SW 1271 (cell line): ENCODE data around the gene KCP.

Experiments used
- DNase-seq, 2 experiments: peaks; one replicate each; lab custom pipeline; 2025; lab: John Stamatoyannopoulos, UW

KCP gene

DNA sequence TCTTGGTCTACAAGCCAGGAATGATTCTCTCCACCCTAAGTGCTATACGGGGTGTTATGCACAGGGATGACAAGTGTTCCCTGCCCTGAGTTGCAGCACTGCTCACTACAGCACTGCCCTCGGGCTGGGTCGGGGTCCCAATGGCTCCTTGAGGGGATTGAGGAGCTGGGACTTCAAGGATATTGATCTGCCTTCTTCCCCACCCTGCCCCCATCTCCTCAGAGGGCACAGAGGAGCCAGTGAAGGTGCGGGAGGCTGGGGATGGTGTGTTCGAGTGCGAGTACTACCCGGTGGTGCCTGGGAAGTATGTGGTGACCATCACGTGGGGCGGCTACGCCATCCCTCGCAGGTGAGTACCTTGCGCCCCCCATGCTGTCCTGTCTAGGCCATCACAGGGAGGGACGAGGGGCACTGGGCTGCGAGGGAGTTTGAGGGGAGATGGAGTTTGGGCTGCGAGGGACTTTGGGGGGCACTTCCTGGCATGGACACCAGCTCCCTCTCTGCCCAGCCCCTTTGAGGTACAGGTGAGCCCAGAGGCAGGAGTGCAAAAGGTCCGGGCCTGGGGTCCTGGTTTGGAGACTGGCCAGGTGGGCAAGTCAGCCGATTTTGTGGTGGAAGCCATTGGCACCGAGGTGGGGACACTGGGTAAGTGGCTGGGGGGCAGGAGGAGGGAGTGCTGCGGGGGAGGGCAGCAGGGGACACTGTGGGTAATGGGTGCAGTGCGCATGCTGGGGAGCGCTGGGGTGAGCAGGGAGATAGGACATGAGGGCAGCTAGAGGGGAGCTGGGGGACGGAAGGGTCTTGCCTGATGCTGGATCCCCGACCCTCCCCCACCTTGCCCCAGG is 70.0 kb downstream of the KCP start:
- no peak for DNase-seq

- no peak for DNase-seq
These were observed 70.7 kb downstream of the KCP start for GRCh38 chr7:128839751-128840177.

- DNase-seq, result no peak
These were observed 71.4 kb downstream of the KCP start for GRCh38 chr7:128838981-128839731.

DNA sequence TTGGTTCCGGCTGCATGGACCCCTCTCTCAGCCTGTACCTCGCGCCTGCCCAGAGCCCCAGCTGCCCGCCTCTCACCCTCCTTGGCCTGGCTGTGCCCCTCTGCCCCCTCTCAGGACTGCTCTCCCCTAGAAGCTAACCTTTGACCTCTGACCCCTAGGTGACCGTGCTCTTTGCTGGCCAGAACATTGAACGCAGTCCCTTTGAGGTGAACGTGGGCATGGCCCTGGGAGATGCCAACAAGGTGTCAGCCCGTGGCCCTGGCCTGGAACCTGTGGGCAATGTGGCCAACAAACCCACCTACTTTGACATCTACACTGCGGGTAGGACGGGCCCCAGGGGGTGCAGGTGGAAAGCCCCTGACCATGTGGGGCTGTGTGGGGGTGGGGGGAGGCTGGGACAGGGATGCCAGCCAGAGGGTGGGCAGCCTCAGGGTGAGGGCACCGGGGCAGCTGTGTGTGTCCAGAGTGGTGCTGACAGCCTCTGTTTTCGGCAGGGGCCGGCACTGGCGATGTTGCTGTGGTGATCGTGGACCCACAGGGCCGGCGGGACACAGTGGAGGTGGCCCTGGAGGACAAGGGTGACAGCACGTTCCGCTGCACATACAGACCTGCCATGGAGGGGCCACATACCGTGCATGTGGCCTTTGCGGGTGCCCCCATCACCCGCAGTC is 72.3 kb downstream of the KCP start:
- no peak for DNase-seq

DNA sequence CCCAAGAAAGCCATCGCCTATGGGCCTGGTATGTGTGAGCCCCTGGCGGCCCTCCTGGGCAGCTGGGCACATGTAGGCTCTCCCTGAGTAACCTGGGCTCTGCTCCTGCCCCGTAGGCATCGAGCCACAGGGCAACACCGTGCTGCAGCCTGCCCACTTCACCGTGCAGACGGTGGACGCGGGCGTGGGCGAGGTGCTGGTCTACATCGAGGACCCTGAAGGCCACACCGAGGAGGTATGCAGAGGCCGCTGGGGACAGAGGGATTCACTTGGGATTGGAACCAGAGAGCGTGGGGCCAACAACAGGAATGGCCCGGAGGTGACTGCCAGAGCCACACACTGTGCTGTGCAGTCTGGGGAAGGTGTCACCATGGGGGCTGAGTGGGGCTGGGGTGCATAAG is 73.0 kb downstream of the KCP start:
- DNase-seq, result no peak

GRCh38 chr7:128836729-128837348 is 73.7 kb downstream of the KCP start:
- DNase-seq, result no peak

DNA sequence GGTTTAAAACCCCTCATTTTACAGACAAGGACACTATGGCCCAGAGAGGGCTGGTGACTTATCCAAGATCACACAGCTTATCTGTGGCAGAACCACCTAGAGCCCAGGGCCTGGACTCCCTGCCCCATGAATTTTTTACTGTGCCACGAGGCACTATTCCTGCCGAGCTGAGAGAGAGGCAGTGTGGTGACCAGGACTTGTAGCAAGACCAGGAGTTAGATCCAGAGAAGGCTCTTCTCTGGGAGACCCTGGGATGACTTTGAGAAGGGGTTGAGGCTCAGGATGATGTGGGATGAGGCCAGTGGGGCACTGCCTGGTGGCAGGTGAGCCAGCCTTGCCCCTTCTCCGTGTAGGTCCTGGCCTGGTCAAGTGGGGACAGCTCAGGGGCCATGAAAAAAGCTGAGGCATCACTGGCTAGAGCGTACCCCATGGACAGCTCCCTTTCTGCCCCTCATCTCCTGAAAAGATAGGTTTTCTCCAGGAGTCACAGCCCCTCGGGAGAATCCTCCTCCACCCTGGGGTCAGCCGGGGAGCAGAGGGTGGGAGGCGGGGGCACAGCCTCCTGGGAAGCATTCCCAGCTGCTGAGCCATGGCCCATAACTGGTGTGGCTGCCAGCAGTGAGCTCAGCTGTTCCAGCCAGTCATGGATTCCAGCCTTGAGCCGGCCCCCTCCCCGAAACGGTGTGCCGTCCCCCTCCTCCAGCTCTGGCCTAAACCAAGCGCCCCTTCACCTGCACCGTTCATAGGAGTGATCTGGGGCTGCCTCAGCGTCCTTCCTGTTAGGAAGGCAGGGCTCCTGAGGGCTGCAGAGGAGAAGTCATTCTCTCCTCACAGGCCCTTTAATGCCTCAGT is 74.5 kb downstream of the KCP start:
- DNase-seq, result no peak

DNA sequence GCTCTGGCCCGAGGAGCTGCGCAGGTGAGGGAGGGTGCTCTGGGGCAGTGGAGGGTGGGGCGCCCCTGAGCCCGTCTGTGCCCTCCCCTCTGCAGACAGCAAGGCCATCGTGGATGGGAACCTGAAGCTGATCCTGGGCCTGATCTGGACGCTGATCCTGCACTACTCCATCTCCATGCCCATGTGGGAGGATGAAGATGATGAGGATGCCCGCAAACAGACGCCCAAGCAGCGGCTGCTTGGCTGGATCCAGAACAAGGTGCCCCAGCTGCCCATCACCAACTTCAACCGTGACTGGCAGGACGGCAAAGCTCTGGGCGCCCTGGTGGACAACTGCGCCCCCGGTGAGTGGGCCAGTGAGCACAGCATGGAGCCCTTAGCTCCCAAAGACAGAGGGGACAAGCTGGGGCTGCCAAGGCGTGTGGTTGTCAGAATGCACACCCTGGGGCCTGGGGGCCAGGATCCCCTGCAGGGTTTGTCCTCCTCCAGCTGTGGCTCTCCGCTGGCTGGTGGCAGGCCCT is 75.2 kb downstream of the KCP start:
- DNase-seq, result no peak

DNA sequence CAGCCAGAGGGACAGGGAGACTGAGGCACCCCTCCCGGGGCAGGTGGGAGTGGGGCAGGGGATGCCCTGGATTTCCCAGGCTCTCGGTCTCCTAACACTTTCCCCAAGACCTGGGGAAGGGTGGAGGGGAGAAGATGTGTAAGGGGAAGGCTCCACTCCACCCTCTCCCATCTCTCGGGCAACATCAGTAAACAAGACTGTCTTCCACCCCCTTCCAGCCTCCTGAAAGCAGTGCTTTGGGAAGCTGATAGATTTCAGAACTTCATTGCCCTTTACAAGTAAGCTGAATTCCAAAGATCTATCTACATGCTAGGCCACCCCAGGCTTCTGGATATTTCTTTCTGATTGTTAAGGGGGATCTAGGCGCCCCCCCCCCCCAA is 76.6 kb downstream of the KCP start:
- no peak for DNase-seq

DNA sequence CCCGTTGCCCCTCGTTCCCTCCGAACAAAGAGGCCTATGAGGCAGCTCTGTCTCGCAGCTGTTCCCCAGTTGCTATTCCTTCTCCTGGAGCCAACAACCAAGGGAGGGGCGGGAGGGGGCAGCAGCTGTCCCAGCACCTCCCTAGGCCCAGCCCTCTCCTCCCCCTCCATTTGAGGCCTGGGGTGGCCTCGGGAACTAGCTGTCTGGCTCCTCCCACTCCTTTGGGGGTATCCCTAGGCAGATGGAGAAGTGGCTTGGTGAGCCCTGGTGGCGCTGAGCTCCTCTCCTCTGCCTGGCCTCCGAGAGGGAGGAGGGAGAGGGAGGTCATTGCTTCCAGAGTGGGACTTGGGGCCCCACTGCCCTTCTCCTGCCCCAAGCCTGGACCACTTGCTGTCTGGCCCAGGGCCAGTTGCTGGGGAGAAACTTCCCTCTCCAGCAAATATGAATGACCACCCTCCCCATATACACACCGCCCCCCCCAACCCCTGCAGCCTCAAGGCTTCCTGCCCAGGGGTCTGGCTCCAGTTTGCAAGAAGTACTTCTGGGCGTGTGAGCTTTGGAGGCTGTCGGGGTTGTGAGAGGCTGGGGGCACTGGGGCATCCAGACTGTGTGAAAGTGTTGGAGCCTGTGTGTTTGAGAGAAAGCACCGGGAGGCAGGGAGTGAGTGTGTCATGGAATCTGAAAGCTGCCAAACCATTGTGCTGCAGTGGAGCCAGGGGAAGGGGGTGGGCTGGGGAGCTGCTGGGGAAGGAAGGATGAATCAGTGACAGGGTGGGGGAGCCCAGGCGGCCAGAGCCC is 77.2 kb downstream of the KCP start:
- no peak for DNase-seq

DNA sequence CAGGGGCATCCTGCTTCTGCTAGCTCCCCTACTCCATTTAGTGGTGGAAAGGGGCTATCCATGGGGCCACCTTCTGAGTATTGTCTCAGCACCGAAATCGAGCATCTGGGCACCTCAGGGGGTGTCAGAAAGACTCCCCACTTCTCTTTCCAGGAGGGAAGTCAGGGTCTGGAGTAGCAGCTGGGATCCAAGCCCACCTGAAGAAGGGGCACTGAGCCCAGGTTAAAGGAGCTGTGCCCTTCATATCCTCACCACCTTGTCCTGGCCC is 77.7 kb downstream of the KCP start:
- no peak for DNase-seq

DNA sequence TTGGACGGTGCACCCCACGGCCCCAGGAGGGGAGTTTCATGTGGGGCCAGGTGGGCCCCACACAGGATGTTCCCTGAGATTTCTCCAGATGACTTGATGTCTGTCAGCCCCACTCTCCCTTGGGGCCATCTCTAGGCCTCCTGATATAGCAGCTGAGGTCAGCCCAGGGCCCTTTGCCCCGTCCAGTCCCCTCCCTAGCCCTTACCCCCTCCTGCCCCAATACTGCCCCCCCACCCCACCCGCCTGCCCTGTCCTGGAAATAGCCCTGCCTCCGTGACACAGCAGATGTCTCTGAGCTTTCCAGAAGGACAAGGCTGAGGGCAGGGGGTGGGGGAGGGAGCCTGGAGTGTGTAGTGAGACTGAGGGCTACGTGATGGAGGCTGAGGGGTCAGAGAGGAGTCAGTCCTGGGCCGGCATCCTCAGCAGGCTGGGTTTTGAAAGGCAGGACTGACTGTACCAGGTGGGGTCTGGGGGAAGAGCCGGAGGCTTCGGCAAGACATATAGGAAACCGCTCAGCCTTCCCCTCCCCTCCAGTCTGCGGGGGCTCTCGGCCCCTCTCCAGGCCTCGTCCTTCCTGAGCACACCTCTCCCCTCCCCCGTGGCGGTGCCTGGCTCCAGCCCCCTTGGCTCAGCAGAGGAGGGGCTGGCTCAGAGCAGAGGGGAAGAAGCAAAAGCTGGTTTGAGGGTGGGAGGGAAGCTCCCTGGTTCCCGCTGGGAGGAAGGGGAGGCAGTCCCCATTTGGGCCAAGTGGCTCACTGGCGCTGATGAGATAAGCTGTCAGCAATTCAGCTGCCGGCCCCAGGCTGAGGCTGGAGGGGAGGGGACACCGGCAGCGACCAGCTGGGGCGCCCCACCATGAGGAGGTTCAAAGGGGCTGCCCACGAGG is 78.3 kb downstream of the KCP start:
- no peak for DNase-seq

DNA sequence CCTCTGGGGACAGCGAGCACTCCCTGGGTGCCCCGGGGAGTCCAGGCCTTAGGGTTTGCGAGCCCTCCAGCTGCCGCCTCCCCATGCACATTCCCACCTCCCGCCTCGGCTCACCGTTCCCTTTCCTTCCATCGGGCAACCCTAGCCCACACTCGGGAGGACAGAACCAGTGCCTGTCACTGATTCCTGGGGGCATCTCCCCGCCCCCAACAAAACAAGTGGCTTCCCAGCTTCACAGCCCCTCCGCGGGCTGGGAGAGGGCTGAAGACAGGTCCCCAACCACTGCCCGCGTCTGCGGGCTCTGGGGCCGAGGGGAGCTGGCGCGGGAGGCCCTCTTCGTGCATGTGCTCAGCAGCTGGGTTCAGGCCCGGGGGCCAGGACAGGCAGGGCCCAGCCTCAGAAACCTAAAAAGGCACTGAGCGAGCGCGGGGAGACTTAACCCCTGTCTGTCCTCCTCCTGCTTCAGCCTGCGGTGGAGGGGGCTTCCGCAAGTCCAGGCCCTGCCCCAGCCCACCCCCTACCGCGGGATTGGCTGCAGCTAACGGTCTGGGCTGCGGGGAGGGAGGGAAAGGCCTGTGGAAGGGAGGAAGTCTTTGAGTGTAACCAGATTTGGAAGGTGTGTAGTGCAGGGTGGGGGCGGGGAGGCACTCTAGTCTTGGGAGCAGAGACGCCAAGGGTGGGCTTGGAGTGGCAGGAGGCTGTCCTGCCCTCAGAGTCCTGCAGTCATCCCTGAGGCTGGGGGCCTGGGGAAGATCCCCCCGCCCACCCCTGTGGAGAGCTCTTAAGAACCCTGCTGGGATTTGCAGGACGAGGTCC is 79.1 kb downstream of the KCP start:
- DNase-seq, result no peak

- DNase-seq, result no peak
These were observed 80.0 kb downstream of the KCP start, which contains the start of gene FLNC for GRCh38 chr7:128830231-128831177. FLNC (plus strand) TSS chr7:128830406; CDS start chr7:128830638, 232 bp downstream.

DNA sequence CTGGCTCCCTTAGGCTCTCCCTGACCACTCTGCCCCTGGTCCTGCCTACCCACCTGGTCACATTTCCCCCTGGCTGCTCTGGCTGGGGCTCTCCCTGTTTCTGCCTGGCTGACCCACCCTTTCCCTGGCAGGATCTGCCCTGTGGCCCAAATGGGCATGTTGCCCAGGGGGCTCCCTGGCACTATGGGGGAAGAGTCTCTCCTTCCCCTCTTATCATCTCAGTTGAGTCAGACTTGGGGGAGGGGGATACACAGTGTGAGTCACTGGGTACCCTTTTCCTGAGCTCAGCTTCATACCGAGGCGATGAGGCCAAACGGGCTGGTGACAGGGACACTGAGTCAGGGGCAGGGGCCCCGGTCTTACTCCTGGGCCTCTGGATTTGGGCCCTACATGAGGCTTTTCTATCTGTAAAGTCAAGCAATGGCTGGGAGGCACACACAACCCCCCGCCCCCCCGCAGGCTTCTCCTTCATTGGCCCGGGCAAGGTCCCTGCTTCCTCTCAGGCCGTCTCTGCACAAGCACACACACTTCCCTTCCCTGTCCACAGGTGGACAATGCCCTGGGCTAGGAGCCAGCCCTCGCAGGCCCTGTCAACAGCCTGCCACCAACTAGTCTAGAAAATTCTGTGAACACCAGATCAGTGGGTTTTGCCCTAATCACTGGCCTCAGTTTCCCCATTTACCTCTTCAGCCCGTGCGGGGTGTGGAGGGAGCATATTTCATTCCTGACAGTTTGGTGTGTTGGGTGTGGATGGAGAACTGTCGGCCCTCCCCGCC is 80.9 kb downstream of the KCP start:
- no peak for DNase-seq

DNA sequence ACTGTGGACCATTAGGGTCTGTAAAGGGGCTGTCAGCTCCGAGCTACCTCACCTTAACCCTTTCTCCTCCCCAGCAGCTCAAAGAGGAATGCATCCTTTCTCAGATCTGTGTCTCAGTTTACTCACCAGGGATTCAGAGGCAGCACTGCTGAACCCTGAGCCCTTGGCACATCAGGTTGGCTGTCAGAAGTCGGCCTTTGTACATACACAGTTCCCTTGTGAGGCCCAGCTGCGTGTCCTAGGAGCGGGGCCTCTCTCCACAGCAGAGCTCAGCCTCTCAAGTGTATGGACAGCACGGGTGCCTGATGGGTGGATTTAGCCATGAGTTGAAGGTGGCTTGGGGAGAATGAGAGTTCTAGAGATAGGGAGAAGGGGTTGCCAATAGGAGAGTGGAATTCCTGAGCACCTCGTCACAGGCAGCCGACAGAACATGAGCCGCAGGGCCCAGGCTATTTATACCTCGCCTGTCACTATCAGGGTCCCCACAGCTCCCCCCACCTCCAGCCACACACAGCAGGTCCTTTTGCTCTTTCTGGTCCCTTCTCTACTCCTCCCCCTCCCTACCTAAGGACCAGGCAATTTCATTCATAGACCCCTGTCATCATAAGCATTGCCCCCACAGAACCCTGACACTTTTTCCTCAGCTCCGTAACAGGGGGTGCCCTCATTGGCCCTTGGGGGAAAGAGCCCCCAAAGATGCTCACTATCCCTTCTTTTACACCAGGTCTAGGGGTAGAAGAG is 82.4 kb downstream of the KCP start:
- DNase-seq, result no peak
